ENCODE data around the gene BANF1. TPM values are rescaled to one million over a fixed set of nuclear protein-coding genes. Genes with fewer than 3 reads are reported as not detected.
"Not testable (repeated sequence)": the region's sequence is repeated elsewhere in the genome, so short reads cannot be mapped to it uniquely, and the experiment has no call there.

Gene BANF1
- polyA plus RNA-seq, 6 donors from 2014 or later, result 162 to 247 (median 189) TPM

- Mint-ChIP-seq H3K9me3 (no peaks in the 10 kb centered on the region), H3K27ac (no peak overlapping the region), H3K4me1 (peaks cover 10 to 17% (median 10%) of the 10 kb centered on the region in 3 donors), H3K27me3 (peaks cover 4 to 20% (median 17%) of the 10 kb centered on the region in 3 donors), H3K36me3 (no peaks in the 10 kb centered on the region), H3K4me3 (peak overlapping the region in 1 of 8 donors; percentile 70)
- ATAC-seq (ENCODE audit: low read depth in 2 of 2), result no peak
- DNase-seq, result no peak
Measured at GRCh38 chr11:66020212-66020611, 17.9 kb downstream of the BANF1 start.

- H3K4me3 Mint-ChIP-seq, result no peak overlapping the region
- H3K27ac Mint-ChIP-seq, result no peak overlapping the region
- H3K4me1 Mint-ChIP-seq, result peaks cover 10 to 17% (median 10%) of the 10 kb centered on the region in 3 donors
- no peak for DNase-seq
- no peaks in the 10 kb centered on the region for H3K9me3 Mint-ChIP-seq
- ATAC-seq (ENCODE audit: low read depth in 2 of 2), result no peak
- peaks cover 4 to 26% (median 17%) of the 10 kb centered on the region in 3 donors for H3K27me3 Mint-ChIP-seq
- no peaks in the 10 kb centered on the region for H3K36me3 Mint-ChIP-seq
Measured at GRCh38 chr11:66020618-66021357, 18.5 kb downstream of the BANF1 start.

- Mint-ChIP-seq H3K27me3 (peaks cover 4 to 28% (median 17%) of the 10 kb centered on the region in 3 donors), H3K36me3 (no peaks in the 10 kb centered on the region), H3K9me3 (no peaks in the 10 kb centered on the region), H3K4me3 (peak overlapping the region in 5 of 8 donors; percentile 4 to 64 (median 32)), H3K27ac (peak overlapping the region in 3 of 6 donors; percentile 38 to 94 (median 47)), H3K4me1 (peaks cover 10 to 17% (median 10%) of the 10 kb centered on the region in 3 donors)
- ATAC-seq (ENCODE audit: low read depth in 2 of 2) (peak; percentile 93), DNase-seq (peak; percentile 71)
Measured at GRCh38 chr11:66022401-66023185, 20.3 kb downstream of the BANF1 start.

GRCh38 chr11:66023186-66023440 lies 20.8 kb downstream of the BANF1 start:
- H3K36me3 Mint-ChIP-seq; ATAC-seq (ENCODE audit: low read depth in 2 of 2); H3K27ac Mint-ChIP-seq: not testable (repeated sequence)

GRCh38 chr11:66026017-66026529 lies 23.8 kb downstream of the BANF1 start, which contains the start of gene CATSPER1:
Gene CATSPER1 (minus strand): TSS chr11:66026479. CDS start chr11:66026379, 100 bp downstream.
- H3K9me3 Mint-ChIP-seq, result no peaks in the 10 kb centered on the region
- no peak within 1 kb of the TSS for H3K4me3 Mint-ChIP-seq
- H3K4me1 Mint-ChIP-seq, result peaks cover 5 to 12% (median 8%) of the 10 kb centered on the region in 3 donors
- H3K27me3 Mint-ChIP-seq, result peaks cover 4 to 31% (median 17%) of the 10 kb centered on the region in 3 donors
- H3K27ac Mint-ChIP-seq, result peak within 1 kb of the TSS in 1 of 6 donors; percentile 18
- H3K36me3 Mint-ChIP-seq, result no peaks in the 10 kb centered on the region
- ATAC-seq (ENCODE audit: low read depth in 2 of 2) (no peak), DNase-seq (no peak)

More at GRCh38 chr11:66023186-66023440, 20.8 kb downstream of the BANF1 start:
- not testable (repeated sequence) for DNase-seq, H3K9me3 Mint-ChIP-seq, H3K4me3 Mint-ChIP-seq
- Mint-ChIP-seq H3K4me1 (peaks cover 10 to 17% (median 10%) of the 10 kb centered on the region in 3 donors), H3K27me3 (peaks cover 4 to 32% (median 17%) of the 10 kb centered on the region in 3 donors)

- peaks cover 0 to 2% (median 0%) of the 10 kb centered on the region in 7 donors for H3K9me3 Mint-ChIP-seq
- no peak for ATAC-seq (ENCODE audit: low read depth in 2 of 2)
- no peak overlapping the region for H3K4me3 Mint-ChIP-seq
- H3K36me3 Mint-ChIP-seq, result no peaks in the 10 kb centered on the region
- H3K27me3 Mint-ChIP-seq, result peaks cover 4 to 27% (median 12%) of the 10 kb centered on the region in 3 donors
- DNase-seq, result no peak
- H3K4me1 Mint-ChIP-seq, result no peaks in the 10 kb centered on the region
- H3K27ac Mint-ChIP-seq, result no peak overlapping the region
Measured at GRCh38 chr11:66032957-66033735, 30.8 kb downstream of the BANF1 start.

- Mint-ChIP-seq H3K27me3 (peaks cover 4 to 41% (median 12%) of the 10 kb centered on the region in 3 donors), H3K4me3 (no peak overlapping the region), H3K4me1 (no peaks in the 10 kb centered on the region), H3K27ac (no peak overlapping the region), H3K9me3 (peaks cover 0 to 2% (median 0%) of the 10 kb centered on the region in 7 donors), H3K36me3 (no peaks in the 10 kb centered on the region)
- ATAC-seq (ENCODE audit: low read depth in 2 of 2) (no peak), DNase-seq (no peak)
Measured at GRCh38 chr11:66035653-66036333, 33.5 kb downstream of the BANF1 start.

GRCh38 chr11:66036334-66036710 lies 34.0 kb downstream of the BANF1 start:
- no peak overlapping the region for H3K27ac Mint-ChIP-seq
- ATAC-seq (ENCODE audit: low read depth in 2 of 2) (no peak), DNase-seq (no peak)
- H3K4me1 Mint-ChIP-seq, result no peaks in the 10 kb centered on the region
- peaks cover 0 to 2% (median 0%) of the 10 kb centered on the region in 7 donors for H3K9me3 Mint-ChIP-seq
- H3K27me3 Mint-ChIP-seq, result peaks cover 2 to 41% (median 12%) of the 10 kb centered on the region in 3 donors
- no peaks in the 10 kb centered on the region for H3K36me3 Mint-ChIP-seq
- peak overlapping the region in 1 of 8 donors; percentile 29 for H3K4me3 Mint-ChIP-seq

GRCh38 chr11:66037327-66037726 lies 35.0 kb downstream of the BANF1 start:
- Mint-ChIP-seq H3K27ac (no peak overlapping the region), H3K36me3 (no peaks in the 10 kb centered on the region), H3K27me3 (peaks cover 0 to 41% (median 12%) of the 10 kb centered on the region in 3 donors), H3K4me1 (no peaks in the 10 kb centered on the region), H3K4me3 (no peak overlapping the region), H3K9me3 (peaks cover 0 to 2% (median 0%) of the 10 kb centered on the region in 7 donors)
- DNase-seq, result no peak
- ATAC-seq (ENCODE audit: low read depth in 2 of 2), result no peak

GRCh38 chr11:66039765-66040164 lies 37.5 kb downstream of the BANF1 start:
- H3K4me1 Mint-ChIP-seq, result peaks cover 2 to 4% (median 4%) of the 10 kb centered on the region in 3 donors
- no peaks in the 10 kb centered on the region for H3K36me3 Mint-ChIP-seq
- DNase-seq (no peak), ATAC-seq (ENCODE audit: low read depth in 2 of 2) (no peak)
- no peak overlapping the region for H3K27ac Mint-ChIP-seq
- H3K27me3 Mint-ChIP-seq, result peaks cover 0 to 36% (median 7%) of the 10 kb centered on the region in 3 donors
- peaks cover 0 to 2% (median 0%) of the 10 kb centered on the region in 7 donors for H3K9me3 Mint-ChIP-seq
- H3K4me3 Mint-ChIP-seq, result no peak overlapping the region

GRCh38 chr11:66042227-66042995 lies 40.1 kb downstream of the BANF1 start:
- Mint-ChIP-seq H3K4me1 (peaks cover 11 to 16% (median 13%) of the 10 kb centered on the region in 3 donors), H3K27me3 (peaks cover 0 to 18% (median 0%) of the 10 kb centered on the region in 3 donors), H3K36me3 (no peaks in the 10 kb centered on the region), H3K9me3 (no peaks in the 10 kb centered on the region), H3K27ac (peak overlapping the region in 1 of 6 donors; percentile 22), H3K4me3 (no peak overlapping the region)
- DNase-seq, result no peak
- no peak for ATAC-seq (ENCODE audit: low read depth in 2 of 2)

Data from naive B cell (primary cell).